ENCODE measurements around the gene ZNF26.
"Not testable (repeated sequence)": the region's sequence is repeated elsewhere in the genome, so short reads cannot be mapped to it uniquely, and the experiment has no call there.

Gene ZNF26

GRCh38 chr12:132963947-132964346 lies 22.2 kb upstream of the ZNF26 start:
- H3K36me3 ChIP-seq (ENCODE audit: control insufficient read depth, low read length); H3F3A ChIP-seq (ENCODE audit: control insufficient read depth, insufficient read depth); H3K27me3 ChIP-seq (ENCODE audit: control insufficient read depth, low read length); H3K9me2 ChIP-seq (replicated peaks; ENCODE audit: control insufficient read depth, low read length); H3K27ac ChIP-seq (ENCODE audit: low read depth, low read length); H3K79me2 ChIP-seq (ENCODE audit: control insufficient read depth, low read length); H4K20me1 ChIP-seq (ENCODE audit: control insufficient read depth, insufficient read depth, low read depth, low read length); H3K4me1 ChIP-seq (ENCODE audit: control insufficient read depth, low read length); H3K4me3 ChIP-seq (ENCODE audit: low read length); H3K4me2 ChIP-seq (ENCODE audit: low read length): not testable (repeated sequence)
- peak; percentile 37 for TF ChIP-seq CTCF (IDR thresholded peaks at IDR 0.05; ENCODE audit: low read depth, low read length, poor library complexity, severe bottlenecking)
- peaks cover 22% of the 10 kb centered on the region for H3K9me3 ChIP-seq (ENCODE audit: control insufficient read depth, insufficient read depth, low read length)

GRCh38 chr12:132965796-132966195 lies 20.4 kb upstream of the ZNF26 start:
- Histone ChIP-seq H3K4me2 (ENCODE audit: low read length) (no peak overlapping the region), H3K27me3 (ENCODE audit: control insufficient read depth, low read length) (no peaks in the 10 kb centered on the region), H3K4me3 (ENCODE audit: low read length) (no peak overlapping the region), H3K9me3 (ENCODE audit: control insufficient read depth, insufficient read depth, low read length) (peaks cover 22% of the 10 kb centered on the region), H3F3A (ENCODE audit: control insufficient read depth, insufficient read depth) (no peaks in the 10 kb centered on the region), H4K20me1 (ENCODE audit: control insufficient read depth, insufficient read depth, low read depth, low read length) (no peaks in the 10 kb centered on the region), H3K27ac (ENCODE audit: low read depth, low read length) (no peak overlapping the region), H3K4me1 (ENCODE audit: control insufficient read depth, low read length) (no peaks in the 10 kb centered on the region), H3K36me3 (ENCODE audit: control insufficient read depth, low read length) (no peaks in the 10 kb centered on the region), H3K79me2 (ENCODE audit: control insufficient read depth, low read length) (no peaks in the 10 kb centered on the region), H3K9me2 (replicated peaks; ENCODE audit: control insufficient read depth, low read length) (no peaks in the 10 kb centered on the region)
- TF ChIP-seq CTCF (IDR thresholded peaks at IDR 0.05; ENCODE audit: low read depth, low read length, poor library complexity, severe bottlenecking) (no peak), EZH2phosphoT487 (IDR thresholded peaks at IDR 0.05; ENCODE audit: borderline replicate concordance, low read length) (no peak)

GRCh38 chr12:132966676-132967415 lies 19.3 kb upstream of the ZNF26 start:
- TF ChIP-seq EZH2phosphoT487 (IDR thresholded peaks at IDR 0.05; ENCODE audit: borderline replicate concordance, low read length) = no peak
- no peak for TF ChIP-seq CTCF (IDR thresholded peaks at IDR 0.05; ENCODE audit: low read depth, low read length, poor library complexity, severe bottlenecking)
- no peaks in the 10 kb centered on the region for H3K27me3 ChIP-seq (ENCODE audit: control insufficient read depth, low read length)
- H4K20me1 ChIP-seq (ENCODE audit: control insufficient read depth, insufficient read depth, low read depth, low read length) = no peaks in the 10 kb centered on the region
- no peak overlapping the region for H3K4me2 ChIP-seq (ENCODE audit: low read length)
- H3K79me2 ChIP-seq (ENCODE audit: control insufficient read depth, low read length) = no peaks in the 10 kb centered on the region
- peaks cover 22% of the 10 kb centered on the region for H3K9me3 ChIP-seq (ENCODE audit: control insufficient read depth, insufficient read depth, low read length)
- H3K4me3 ChIP-seq (ENCODE audit: low read length) = no peak overlapping the region
- H3K36me3 ChIP-seq (ENCODE audit: control insufficient read depth, low read length) = no peaks in the 10 kb centered on the region
- H3K9me2 ChIP-seq (replicated peaks; ENCODE audit: control insufficient read depth, low read length) = no peaks in the 10 kb centered on the region
- no peaks in the 10 kb centered on the region for H3K4me1 ChIP-seq (ENCODE audit: control insufficient read depth, low read length)
- no peak overlapping the region for H3K27ac ChIP-seq (ENCODE audit: low read depth, low read length)
- no peaks in the 10 kb centered on the region for H3F3A ChIP-seq (ENCODE audit: control insufficient read depth, insufficient read depth)
